ENCODE measurements around the gene LIPA. TPM values are rescaled to one million over a fixed set of nuclear protein-coding genes. Genes with fewer than 3 reads are reported as not detected.

Gene LIPA
- total and polyA plus RNA-seq, 2 of the 4 experiments (the other 2 are of a cell fraction), result 23.1 to 31.9 TPM

- Histone ChIP-seq H4K20me1 (ENCODE audit: insufficient read depth, low read length) (no peaks in the 10 kb centered on the region), H2AFZ (replicated peaks; ENCODE audit: low read length, poor library complexity) (no peak overlapping the region), H2AK5ac (ENCODE audit: low read depth, low read length) (no peak overlapping the region), H3K4me2 (ENCODE audit: low read depth, low read length) (no peak overlapping the region), H2BK5ac (ENCODE audit: low read depth, low read length, poor library complexity, severe bottlenecking) (no peak overlapping the region), H3K9ac (ENCODE audit: low read depth, low read length) (no peak overlapping the region), H4K91ac (ENCODE audit: insufficient read depth, low read depth, low read length) (no peak overlapping the region), H3K4me3 (ENCODE audit: insufficient read depth, low read depth, low read length) (no peak overlapping the region), H2AK9ac (replicated peaks; ENCODE audit: low read depth, low read length, poor library complexity) (no peak overlapping the region), H3K56ac (ENCODE audit: extremely low read depth, insufficient read depth, low read length) (no peak overlapping the region), H2BK20ac (ENCODE audit: low read depth, low read length) (no peak overlapping the region), H3K18ac (ENCODE audit: low read depth, low read length) (no peak overlapping the region), H3K23ac (ENCODE audit: low read depth, low read length) (no peak overlapping the region), H2BK15ac (ENCODE audit: low read depth, low read length) (no peak overlapping the region), H3K79me1 (ENCODE audit: low read depth in 1 of 2, low read length in 2 of 2) (no peaks in the 10 kb centered on the region), H3K4ac (ENCODE audit: low read depth, low read length) (no peak overlapping the region), H3K27me3 (ENCODE audit: control insufficient read depth, insufficient read depth, low read length) (peaks cover 2% of the 10 kb centered on the region; the same call in 1 of the 2 replicates), H3K27ac (ENCODE audit: insufficient read depth, low read length) (no peak overlapping the region), H3K14ac (replicated peaks; ENCODE audit: low read depth, low read length) (no peak overlapping the region), H3K4me1 (ENCODE audit: control insufficient read depth, insufficient read depth, low read length) (peaks cover 3% of the 10 kb centered on the region), H3K9me1 (ENCODE audit: insufficient read depth, low read length) (no peaks in the 10 kb centered on the region), H3K36me3 (ENCODE audit: control insufficient read depth, insufficient read depth, low read length) (no peaks in the 10 kb centered on the region), H4K5ac (ENCODE audit: low read depth, low read length) (no peak overlapping the region), H3K9me3 (ENCODE audit: control insufficient read depth, insufficient read depth, low read length) (peaks cover 3% of the 10 kb centered on the region; the same call in 1 of the 2 replicates), H4K8ac (ENCODE audit: low read depth in 2 of 2, low read length in 2 of 2) (no peak overlapping the region), H2BK120ac (ENCODE audit: low read depth, low read length) (no peak overlapping the region)
- 10% methylated on average over 2 of the region's 3 CpGs; no CpG with 5 or more reads in 1 of the 2 experiments for WGBS, 2 experiments (ENCODE audit: extremely low coverage in 2 of 2, insufficient read length in 1 of 2)
- in situ Hi-C loops (cut with MboI; ENCODE audit: low sequenced_read_pairs) (loop anchor here (5.0 kb wide), 1 partner anchor 301 kb away; no protein-coding TSS in a partner anchor), intact Hi-C loops (cut with micrococcal nuclease) (no loop called here), dilution Hi-C loops (cut with HindIII; ENCODE audit: low sequenced_read_pairs, unreplicated experiment) (no loop called here)
- ATAC-seq (ENCODE audit: low read depth) (no peak), DNase-seq (no peak)
- ChIA-PET CTCF (interaction anchor here (0.9 kb wide), 1 partner anchor 113 kb away, joined by 3 read pairs; no protein-coding TSS in a partner anchor), POLR2A (ENCODE audit: unreplicated experiment) (no interaction called here)
- no TSS peak for BruUV-seq (replicated peaks)
- TF ChIP-seq MXI1 (IDR thresholded peaks at IDR 0.05; ENCODE audit: borderline replicate concordance, low read depth, low read length), result no peak
- TF ChIP-seq CEBPB (IDR thresholded peaks at IDR 0.05; ENCODE audit: low read depth, low read length), result 0 out of 2 replicates have a peak, but pooled peaks have one; percentile 21
These were observed 4.8 kb upstream of the LIPA start for GRCh38 chr10:89256340-89256739.

All from IMR-90 (cell line).